ENCODE data around the gene CLIP2.

CLIP2 gene

GRCh38 chr7:74356589-74357315 lies 67.5 kb downstream of the CLIP2 start:
- DNase-seq (ENCODE audit: low read depth): no peak
- TF ChIP-seq CTCF (IDR thresholded peaks at IDR 0.05; ENCODE audit: low read depth, low read length, missing control alignments): no peak

GRCh38 chr7:74360008-74360407 lies 70.8 kb downstream of the CLIP2 start:
- TF ChIP-seq CTCF (IDR thresholded peaks at IDR 0.05; ENCODE audit: low read depth, low read length, missing control alignments): no peak
- no peak overlapping the region for H3K4me3 ChIP-seq (ENCODE audit: low read depth, low read length)
- no peak for DNase-seq (ENCODE audit: low read depth)

More at GRCh38 chr7:74356589-74357315, 67.5 kb downstream of the CLIP2 start:
- no peak overlapping the region for H3K4me3 ChIP-seq (ENCODE audit: low read depth, low read length)

- no peak for DNase-seq (ENCODE audit: low read depth)
- TF ChIP-seq CTCF (IDR thresholded peaks at IDR 0.05; ENCODE audit: low read depth, low read length, missing control alignments): no peak
- no peak overlapping the region for H3K4me3 ChIP-seq (ENCODE audit: low read depth, low read length)
These were observed 73.1 kb downstream of the CLIP2 start for GRCh38 chr7:74362266-74362665.

GRCh38 chr7:74364061-74364460 lies 74.9 kb downstream of the CLIP2 start:
- DNase-seq (ENCODE audit: low read depth): no peak
- peak; percentile 27 for TF ChIP-seq CTCF (IDR thresholded peaks at IDR 0.05; ENCODE audit: low read depth, low read length, missing control alignments)
- H3K4me3 ChIP-seq (ENCODE audit: low read depth, low read length): no peak overlapping the region

- no peak for TF ChIP-seq CTCF (IDR thresholded peaks at IDR 0.05; ENCODE audit: low read depth, low read length, missing control alignments)
- no peak overlapping the region for H3K4me3 ChIP-seq (ENCODE audit: low read depth, low read length)
- DNase-seq (ENCODE audit: low read depth): no peak
These were observed 76.3 kb downstream of the CLIP2 start for GRCh38 chr7:74365322-74366022.

GRCh38 chr7:74371381-74372341 lies 82.5 kb downstream of the CLIP2 start:
- H3K4me3 ChIP-seq (ENCODE audit: low read depth, low read length): no peak overlapping the region
- DNase-seq (ENCODE audit: low read depth): no peak
- no peak for TF ChIP-seq CTCF (IDR thresholded peaks at IDR 0.05; ENCODE audit: low read depth, low read length, missing control alignments)
